Glomerular endothelial cell (primary cell): Measurements from ENCODE around the gene ZNF862. TPM values are rescaled to one million over a fixed set of nuclear protein-coding genes. Genes with fewer than 3 reads are reported as not detected.
"Not testable (repeated sequence)": the region's sequence is repeated elsewhere in the genome, so short reads cannot be mapped to it uniquely, and the experiment has no call there.

Source experiments
- DNase-seq: peaks from one replicate; pipeline ENCODE4 v3.0.0-alpha.2; 2011; ENCODE audit warnings: low read depth, low spot score; ENCODE audit errors: extremely low read depth
- total RNA-seq: library from RNA; depleted of rRNA; stranded (reverse); fragments of >200 nt; gene quantifications from 2 replicates; pipeline ENCODE4 v1.2.3, GENCODE V29; 2015

Gene ZNF862
- total RNA-seq, 1 donor from 2014 or later = 18.1 TPM

GRCh38 chr7:149823631-149824199 is 14.5 kb upstream of the ZNF862 start:
- no peak for DNase-seq

DNA sequence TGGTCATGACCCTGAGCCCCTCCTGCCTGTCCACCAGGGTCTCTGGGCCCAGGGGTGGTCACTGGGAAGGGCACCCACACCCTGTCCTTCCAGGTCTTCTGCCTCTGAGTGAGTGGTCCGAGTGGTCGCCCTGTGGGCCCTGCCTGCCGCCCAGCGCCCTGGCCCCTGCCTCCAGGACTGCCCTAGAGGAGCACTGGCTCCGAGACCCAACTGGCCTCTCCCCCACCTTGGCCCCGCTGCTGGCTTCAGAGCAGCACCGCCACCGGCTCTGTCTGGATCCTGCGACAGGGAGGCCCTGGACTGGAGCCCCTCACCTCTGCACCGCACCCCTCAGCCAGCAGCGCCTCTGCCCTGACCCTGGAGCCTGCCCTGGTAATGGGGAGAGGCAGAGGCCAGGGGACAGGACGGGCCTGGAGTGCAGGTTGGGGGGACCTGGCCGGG is 13.9 kb upstream of the ZNF862 start:
- DNase-seq = no peak

GRCh38 chr7:149824748-149825566 is 13.2 kb upstream of the ZNF862 start:
- no peak for DNase-seq

DNA sequence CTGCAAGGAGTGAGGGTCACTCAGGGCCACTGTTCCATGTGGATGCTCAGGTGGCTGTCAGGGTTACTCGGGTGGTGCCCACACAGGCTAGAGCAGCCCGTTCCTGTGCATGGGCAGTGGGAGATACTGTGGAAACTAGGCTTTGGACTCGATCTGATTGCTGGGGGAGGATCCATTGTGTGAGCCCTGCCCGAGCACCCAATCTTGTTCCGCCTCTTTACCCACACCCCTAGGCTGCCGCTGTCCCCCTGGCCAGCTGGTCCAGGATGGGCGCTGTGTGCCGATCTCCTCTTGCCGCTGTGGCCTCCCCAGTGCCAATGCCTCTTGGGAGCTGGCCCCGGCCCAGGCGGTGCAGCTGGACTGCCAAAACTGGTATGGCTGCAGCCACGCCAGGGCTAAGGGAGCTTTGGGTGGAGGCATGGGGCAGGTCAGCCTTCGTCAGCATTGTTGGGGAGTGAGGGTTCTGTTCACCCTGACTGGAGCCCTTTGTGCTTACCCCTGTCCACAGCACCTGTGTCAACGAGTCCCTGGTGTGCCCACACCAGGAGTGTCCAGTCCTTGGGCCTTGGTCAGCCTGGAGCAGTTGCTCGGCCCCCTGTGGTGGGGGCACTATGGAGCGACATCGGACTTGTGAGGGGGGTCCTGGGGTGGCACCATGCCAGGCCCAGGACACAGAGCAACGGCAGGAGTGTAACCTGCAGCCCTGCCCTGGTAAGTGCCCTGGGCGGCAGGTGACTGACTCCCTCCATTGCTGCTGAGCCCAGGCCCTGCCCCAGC is 12.4 kb upstream of the ZNF862 start:
- DNase-seq = no peak

GRCh38 chr7:149826344-149827088 is 11.7 kb upstream of the ZNF862 start:
- DNase-seq = no peak

DNA sequence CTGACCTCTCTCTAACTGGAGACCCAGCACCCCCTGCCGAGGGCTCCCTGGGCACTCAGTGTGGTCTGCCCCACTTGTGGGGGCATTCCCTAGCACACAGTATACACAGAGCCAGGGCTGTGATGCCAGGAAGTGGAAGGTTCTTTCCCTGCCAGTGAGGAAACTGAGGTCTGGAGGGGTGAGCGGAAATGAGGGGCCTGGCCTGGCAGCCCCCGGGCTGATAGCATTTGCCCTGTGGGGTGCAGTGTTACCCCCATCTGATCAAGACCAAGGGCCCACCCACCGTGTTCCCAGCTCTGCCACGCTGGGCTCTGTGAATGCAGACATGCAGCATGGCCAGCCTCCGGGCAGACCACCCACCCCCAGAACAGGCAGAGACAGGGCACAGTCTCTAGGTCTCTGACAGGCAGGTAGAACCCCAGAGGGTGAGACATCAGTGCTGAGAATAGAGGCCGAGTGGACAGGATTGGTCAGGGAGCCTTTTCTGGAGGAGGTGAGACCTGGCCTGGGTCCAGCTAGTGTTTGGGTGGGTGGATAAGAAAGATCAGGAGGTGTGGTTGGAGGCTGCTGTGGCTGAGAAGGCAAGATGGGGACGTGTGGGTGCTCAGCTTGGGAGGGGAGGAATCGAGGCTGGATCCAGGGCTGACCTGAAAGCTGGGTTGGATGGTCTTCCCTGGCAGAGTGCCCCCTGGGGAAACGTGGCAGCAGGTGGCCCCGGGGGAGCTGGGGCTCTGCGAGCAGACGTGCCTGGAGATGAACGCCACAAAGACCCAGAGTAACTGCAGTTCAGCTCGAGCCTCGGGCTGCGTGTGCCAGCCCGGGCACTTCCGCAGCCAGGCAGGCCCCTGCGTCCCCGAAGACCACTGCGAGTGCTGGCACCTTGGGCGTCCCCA is 10.8 kb upstream of the ZNF862 start:
- no peak for DNase-seq

- DNase-seq = no peak
Observed at GRCh38 chr7:149828357-149829309, 9.5 kb upstream of the ZNF862 start.

DNA sequence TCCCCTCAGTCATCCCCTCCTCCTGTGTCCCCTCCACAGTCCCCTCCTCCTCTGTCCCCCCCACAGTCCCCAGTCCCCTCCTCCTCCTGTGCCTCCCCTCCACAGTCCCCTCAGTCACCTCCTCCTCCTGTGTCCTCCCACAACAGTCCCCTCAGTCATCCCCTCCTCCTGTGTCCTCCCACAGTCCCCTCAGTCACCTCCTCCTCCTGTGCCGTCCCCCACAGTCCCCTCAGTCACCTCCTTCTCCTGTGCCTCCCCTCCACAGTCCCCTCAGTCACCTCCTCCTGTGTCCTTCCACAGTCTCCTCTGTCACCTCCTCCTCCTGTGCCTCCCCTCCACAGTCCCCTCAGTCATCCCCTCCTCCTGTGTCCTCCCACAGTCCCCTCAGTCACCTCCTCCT is 7.6 kb upstream of the ZNF862 start:
- DNase-seq = not testable (repeated sequence)

DNA sequence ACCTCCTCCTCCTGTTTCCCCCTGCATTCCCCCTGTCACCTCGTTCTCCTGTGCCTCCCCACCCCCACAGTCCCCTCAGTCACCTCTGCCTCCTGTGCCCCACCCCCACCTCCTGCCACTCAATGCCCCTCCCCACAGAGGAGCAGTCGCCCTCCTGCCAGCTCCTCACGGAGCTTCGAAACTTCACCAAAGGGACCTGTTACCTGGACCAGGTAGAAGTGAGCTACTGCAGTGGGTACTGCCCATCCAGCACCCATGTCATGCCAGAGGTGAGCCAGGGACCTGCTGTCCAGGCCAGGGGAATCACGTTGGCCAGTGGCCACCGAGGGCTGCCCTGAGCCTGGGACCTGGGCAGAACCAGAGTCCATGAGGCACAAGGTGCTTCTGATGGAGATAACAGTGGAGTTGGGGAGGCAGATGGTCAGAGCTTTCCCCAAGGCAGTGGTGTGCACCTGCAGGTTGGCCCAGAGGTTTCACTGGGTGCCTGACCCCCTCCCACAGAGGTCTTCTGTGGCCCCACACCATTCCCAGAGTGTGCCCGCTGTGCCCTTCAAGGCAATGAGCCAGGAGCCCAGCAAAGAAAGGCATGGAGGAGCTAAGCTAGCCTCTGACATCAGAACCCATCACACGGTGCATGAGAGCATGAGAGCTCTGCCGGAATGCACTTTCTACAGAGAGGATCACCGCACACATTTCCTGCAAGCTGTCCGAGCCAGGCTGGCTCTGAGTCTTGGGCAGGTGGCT is 7.0 kb upstream of the ZNF862 start:
- no peak for DNase-seq

GRCh38 chr7:149831741-149832219 is 6.4 kb upstream of the ZNF862 start:
- no peak for DNase-seq

- no peak for DNase-seq
Observed at GRCh38 chr7:149832332-149833041, 5.7 kb upstream of the ZNF862 start.

DNA sequence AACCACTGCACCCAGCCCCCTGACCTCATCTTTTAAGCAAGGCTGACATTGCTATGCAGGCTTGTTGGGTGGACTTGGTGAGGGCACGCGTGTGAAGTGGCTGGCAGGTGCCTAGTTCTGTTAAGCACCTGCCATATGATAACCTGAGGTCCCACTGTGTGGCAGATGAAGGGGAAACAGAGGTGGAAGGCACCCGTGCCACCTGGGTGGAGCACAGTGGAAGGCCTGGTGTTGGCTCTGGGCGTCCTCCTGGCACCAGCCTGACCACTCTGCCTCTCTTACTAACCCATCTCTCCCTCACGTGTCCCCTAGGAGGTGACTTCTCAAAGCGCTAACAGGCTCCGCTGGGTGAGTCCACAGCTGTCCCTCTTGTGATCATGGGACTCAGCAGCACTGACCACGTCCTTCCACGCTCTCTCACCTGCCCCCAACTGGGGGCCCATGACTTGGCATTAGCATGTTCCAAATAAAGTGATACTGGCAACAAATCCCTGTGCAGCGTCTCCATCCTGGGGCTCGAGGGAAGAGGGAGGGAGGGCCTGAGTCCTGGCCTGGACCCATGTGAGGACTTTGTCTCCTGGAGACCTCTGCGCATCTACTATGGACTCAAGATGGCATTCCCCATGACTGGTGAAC is 4.6 kb upstream of the ZNF862 start:
- DNase-seq = no peak

DNA sequence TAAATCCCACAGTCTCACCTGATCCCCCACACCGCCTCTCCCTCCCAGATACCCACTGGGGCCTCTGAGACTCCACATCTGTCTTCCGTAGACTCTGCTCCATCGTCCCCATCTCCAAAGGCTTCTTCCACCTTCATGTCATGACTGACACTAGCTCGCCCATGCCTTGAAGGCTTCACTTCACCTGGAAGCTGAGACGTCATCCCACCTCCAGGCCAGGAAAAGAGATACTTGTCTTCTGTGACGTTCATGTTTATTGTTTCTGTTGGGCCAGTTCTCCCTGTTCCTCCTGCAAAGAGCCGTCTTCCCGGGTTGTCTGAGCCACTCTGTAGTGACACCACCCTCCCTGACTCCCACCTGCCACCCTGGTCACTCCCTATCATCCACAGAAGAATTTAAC is 3.6 kb upstream of the ZNF862 start:
- DNase-seq = no peak

DNA sequence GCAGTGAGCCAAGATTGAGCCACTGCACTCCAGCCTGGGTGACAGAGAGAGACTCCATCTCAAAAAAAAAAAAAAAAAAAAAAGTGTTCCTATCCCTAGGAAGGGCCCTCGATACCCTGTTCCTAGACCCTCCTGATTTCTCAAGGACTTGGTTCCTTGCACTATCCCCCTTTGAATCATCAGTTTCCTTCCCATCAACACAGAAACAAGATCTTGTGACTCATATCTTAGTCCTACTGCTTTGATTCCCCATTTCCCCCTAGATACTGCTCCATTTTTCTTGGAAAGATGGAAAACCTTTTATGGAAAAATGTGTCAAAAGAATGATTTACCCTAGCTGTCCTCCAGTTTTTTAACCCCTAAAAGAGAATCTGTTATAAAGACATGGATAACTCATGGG is 1.7 kb upstream of the ZNF862 start:
- no peak for DNase-seq

- DNase-seq = no peak
Observed at GRCh38 chr7:149837564-149838223, 481 bp upstream of the ZNF862 start.

DNA sequence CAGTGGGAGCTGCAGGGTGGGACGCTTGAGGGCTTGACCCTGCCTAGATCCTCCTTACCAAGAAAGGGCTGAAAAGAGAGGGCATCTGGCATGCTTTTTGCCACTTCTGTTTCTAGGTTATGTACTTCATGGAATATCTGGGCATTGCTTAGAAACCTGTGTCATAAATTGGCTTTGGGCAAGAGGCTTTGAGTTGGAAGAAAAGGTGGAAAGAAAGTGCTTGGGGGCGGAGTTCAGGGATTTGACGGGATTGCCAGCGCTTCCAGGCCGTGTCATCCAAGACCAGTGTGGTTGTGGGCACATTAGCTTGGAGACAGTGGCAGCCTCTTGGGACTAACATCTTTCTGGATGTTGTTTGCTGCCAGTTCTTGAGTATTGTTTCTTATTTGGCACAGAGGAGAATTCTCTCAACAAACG is 825 bp downstream of the ZNF862 start:
- no peak for DNase-seq
